DMS79 (cell line): ENCODE data around the gene CENPT.
"Not testable (repeated sequence)": the region's sequence is repeated elsewhere in the genome, so short reads cannot be mapped to it uniquely, and the experiment has no call there.

ENCODE experiments used
- DNase-seq: peaks from one replicate; lab custom pipeline; 2025; lab: John Stamatoyannopoulos, UW

CENPT gene

GRCh38 chr16:67873435-67874370 lies 26.2 kb upstream of the CENPT start:
- DNase-seq = no peak

GRCh38 chr16:67872631-67873434 lies 25.3 kb upstream of the CENPT start, which contains the start of gene EDC4:
EDC4 (plus strand) TSS chr16:67873052; CDS start chr16:67873262, 210 bp downstream.
- peak; percentile 13 for DNase-seq

- DNase-seq = no peak
Measured at GRCh38 chr16:67872131-67872630, 24.7 kb upstream of the CENPT start.

GRCh38 chr16:67871256-67871655 lies 23.8 kb upstream of the CENPT start:
- DNase-seq = no peak

- DNase-seq = no peak
Measured at GRCh38 chr16:67869653-67870052, 22.2 kb upstream of the CENPT start.

GRCh38 chr16:67868290-67868689 lies 20.8 kb upstream of the CENPT start:
- no peak for DNase-seq

GRCh38 chr16:67865318-67865717 lies 17.8 kb upstream of the CENPT start:
- no peak for DNase-seq

- no peak for DNase-seq
Measured at GRCh38 chr16:67864594-67864993, 17.1 kb upstream of the CENPT start.

- not testable (repeated sequence) for DNase-seq
Measured at GRCh38 chr16:67864044-67864443, 16.6 kb upstream of the CENPT start.

GRCh38 chr16:67862623-67863583 lies 15.4 kb upstream of the CENPT start:
- no peak for DNase-seq

- DNase-seq = no peak
Measured at GRCh38 chr16:67861877-67862276, 14.4 kb upstream of the CENPT start.

- no peak for DNase-seq
Measured at GRCh38 chr16:67860589-67861398, 13.3 kb upstream of the CENPT start.

GRCh38 chr16:67858500-67858899 lies 11.0 kb upstream of the CENPT start:
- DNase-seq = no peak

- DNase-seq = peak; percentile 34
Measured at GRCh38 chr16:67857547-67858233, 10.2 kb upstream of the CENPT start.

GRCh38 chr16:67856927-67857546 lies 9.5 kb upstream of the CENPT start:
- DNase-seq = no peak

- DNase-seq = no peak
Measured at GRCh38 chr16:67855789-67856188, 8.3 kb upstream of the CENPT start.

- DNase-seq = no peak
Measured at GRCh38 chr16:67853670-67854069, 6.2 kb upstream of the CENPT start.

- DNase-seq = no peak
Measured at GRCh38 chr16:67848118-67848517, 625 bp upstream of the CENPT start.

GRCh38 chr16:67846320-67847063 lies 1.0 kb downstream of the CENPT start, which contains the start of gene NUTF2:
NUTF2 (plus strand) TSS chr16:67846933; CDS start chr16:67865131, 18,198 bp downstream.
- DNase-seq = peak; percentile 82
